Activated T-cell treated with anti-CD3 and anti-CD28 coated beads, Interleukin-2, amount 50 U/mL, for 72 hours (primary cell): ENCODE data around the gene TLE1. TPM values are rescaled to one million over a fixed set of nuclear protein-coding genes. Genes with fewer than 3 reads are reported as not detected.
"Not testable (repeated sequence)": the region's sequence is repeated elsewhere in the genome, so short reads cannot be mapped to it uniquely, and the experiment has no call there.

Source experiments
- ATAC-seq, 2 donors: fragments of 150-1000 bp; cut with Tn5 transposase; replicated peaks in 1 of 2; 2 replicates each; pipeline ENCODE4 v1.10.0; 2021; ENCODE audit warnings: moderate library complexity in 2 of 2, mild to moderate bottlenecking in 1 of 2
- DNase-seq, 2 donors: peaks; one replicate each; pipeline ENCODE4 v3.0.0; 2021 to 2022; ENCODE audit warnings: mixed read lengths in 1 of 2
- H3K27ac Mint-ChIP-seq: one replicate; pipeline ENCODE4 v1.8.0; 2022; ENCODE audit warnings: mild to moderate bottlenecking, moderate library complexity, mixed read lengths
- H3K27me3 Mint-ChIP-seq: one replicate; pipeline ENCODE4 v1.8.0; 2022; ENCODE audit warnings: low read depth, mixed read lengths
- H3K36me3 Mint-ChIP-seq, 2 donors: one replicate each; pipeline ENCODE4 v1.8.0; 2022; ENCODE audit warnings: mixed read lengths in 2 of 2, mild to moderate bottlenecking in 1 of 2; ENCODE audit not compliant: insufficient read depth in 2 of 2
- H3K4me1 Mint-ChIP-seq: one replicate; pipeline ENCODE4 v1.8.0; 2022; ENCODE audit warnings: low read depth, mixed read lengths
- H3K4me3 Mint-ChIP-seq, 2 donors: one replicate each; pipeline ENCODE4 v1.8.0; 2022; ENCODE audit warnings: mild to moderate bottlenecking in 2 of 2, mixed read lengths in 2 of 2, moderate library complexity in 2 of 2
- H3K9me3 Mint-ChIP-seq, 2 donors: one replicate each; pipeline ENCODE4 v1.8.0; 2022; ENCODE audit warnings: mixed read lengths in 2 of 2
- total RNA-seq, 2 donors: library from RNA; stranded (reverse); gene quantifications; one replicate each; pipeline ENCODE4 v1.2.3, GENCODE V29; 2022

Gene TLE1
- total RNA-seq, 2 donors from 2014 or later, result 0.30 to 0.34 TPM

DNA sequence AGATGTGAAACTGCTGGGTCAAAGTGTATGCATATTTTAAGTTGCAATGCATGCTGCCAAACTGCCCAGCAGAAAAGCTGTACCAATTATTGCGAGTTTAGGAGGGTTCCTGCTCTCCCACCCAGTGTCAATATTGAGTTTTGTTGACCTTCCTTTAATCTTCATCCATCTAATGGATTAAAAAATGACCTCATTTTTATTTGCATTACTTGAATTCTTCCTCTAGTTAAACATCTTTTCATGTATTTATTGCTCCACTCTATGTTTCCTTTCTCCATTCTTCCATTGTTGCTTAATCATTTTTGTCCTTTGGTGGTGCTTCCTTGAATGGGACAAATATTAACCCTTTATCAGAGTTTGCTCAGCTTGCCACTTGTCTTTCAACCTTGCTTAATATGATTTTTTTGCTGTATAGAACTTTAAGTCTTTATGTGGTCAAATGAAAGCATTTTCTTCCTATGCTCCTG lies 32.4 kb downstream of the TLE1 start:
- no peaks in the 10 kb centered on the region for H3K4me1 Mint-ChIP-seq

DNA sequence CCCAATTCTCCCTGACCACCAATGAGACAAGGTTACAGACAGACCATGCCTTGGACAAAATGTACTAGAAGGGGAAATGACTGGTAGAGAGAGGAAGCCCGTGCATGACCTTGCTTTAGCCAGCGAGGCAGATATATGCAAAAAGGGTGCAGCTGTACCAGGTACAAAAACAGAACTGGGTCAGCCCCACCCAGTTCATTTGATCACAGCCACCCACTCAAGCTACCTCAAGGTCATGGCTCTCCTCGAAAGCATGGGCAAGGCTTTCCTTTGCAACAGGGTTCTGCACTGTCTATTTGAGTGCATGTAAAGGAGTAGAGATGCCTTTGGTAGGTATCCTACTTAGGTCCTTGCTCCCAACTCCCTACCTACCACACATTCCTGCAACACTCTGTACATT lies 33.3 kb downstream of the TLE1 start:
- Mint-ChIP-seq H3K4me3 (no peak overlapping the region), H3K4me1 (no peaks in the 10 kb centered on the region), H3K9me3 (no peaks in the 10 kb centered on the region), H3K36me3 (no peaks in the 10 kb centered on the region), H3K27ac (no peak overlapping the region), H3K27me3 (no peaks in the 10 kb centered on the region)
- no peak for DNase-seq
- ATAC-seq, result no peak

More for the DNA sequence above, 32.4 kb downstream of the TLE1 start:
- Mint-ChIP-seq H3K4me3 (no peak overlapping the region), H3K27ac (no peak overlapping the region), H3K9me3 (no peaks in the 10 kb centered on the region), H3K36me3 (no peaks in the 10 kb centered on the region), H3K27me3 (no peaks in the 10 kb centered on the region)
- ATAC-seq (no peak), DNase-seq (no peak)

DNA sequence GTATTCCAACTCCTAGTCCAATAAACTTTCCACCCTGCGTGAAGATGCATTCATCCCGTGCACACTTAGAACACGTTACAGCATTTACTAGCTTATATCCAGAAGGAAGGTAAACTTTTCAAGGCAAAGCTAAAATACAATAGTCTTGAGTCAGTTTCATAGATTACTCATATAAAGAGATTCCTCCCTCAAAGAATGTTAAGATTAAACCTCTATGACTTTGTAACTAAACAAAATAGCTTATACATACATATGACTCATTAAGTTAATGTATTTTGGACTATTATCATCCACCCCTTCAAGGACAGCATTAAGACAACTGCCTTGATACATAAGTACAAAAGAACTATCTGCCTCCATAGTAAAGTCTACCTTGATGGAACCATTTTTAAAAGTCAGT lies 36.1 kb downstream of the TLE1 start:
- Mint-ChIP-seq H3K27me3 (no peaks in the 10 kb centered on the region), H3K36me3 (no peaks in the 10 kb centered on the region), H3K9me3 (no peaks in the 10 kb centered on the region), H3K4me3 (no peak overlapping the region), H3K4me1 (no peaks in the 10 kb centered on the region), H3K27ac (no peak overlapping the region)
- DNase-seq (no peak), ATAC-seq (no peak)

DNA sequence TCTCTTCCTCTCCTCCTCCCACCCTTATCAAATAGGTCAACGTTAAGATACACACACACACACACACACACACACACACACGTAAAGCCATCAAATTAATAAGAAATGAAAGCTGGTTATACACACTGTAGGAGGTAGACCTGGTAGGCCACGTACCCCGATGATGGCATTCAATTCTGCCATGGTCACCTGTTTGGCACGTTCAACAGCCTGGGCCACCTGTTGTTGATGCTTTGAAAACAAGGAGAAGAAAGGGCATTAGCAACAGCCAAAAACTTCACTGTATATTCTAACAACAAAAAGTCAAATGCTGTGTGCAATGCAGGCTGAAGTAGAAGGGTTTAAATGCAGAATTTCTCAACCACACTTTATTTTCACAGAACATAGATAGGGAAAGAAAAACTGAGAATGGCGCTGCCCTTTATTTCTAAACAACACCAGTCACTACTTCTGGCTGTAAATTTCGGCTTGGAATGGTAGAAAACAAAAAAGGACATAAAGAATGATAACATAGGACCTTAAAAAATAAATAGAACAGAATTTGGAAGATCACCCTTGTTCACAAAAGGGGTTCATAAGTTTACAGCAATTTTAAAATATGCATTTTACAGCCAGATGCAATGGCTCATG lies 37.2 kb downstream of the TLE1 start:
- ATAC-seq (no peak), DNase-seq (no peak)
- Mint-ChIP-seq H3K4me1 (no peaks in the 10 kb centered on the region), H3K27me3 (no peaks in the 10 kb centered on the region), H3K9me3 (no peaks in the 10 kb centered on the region), H3K36me3 (no peaks in the 10 kb centered on the region), H3K4me3 (no peak overlapping the region), H3K27ac (no peak overlapping the region)

DNA sequence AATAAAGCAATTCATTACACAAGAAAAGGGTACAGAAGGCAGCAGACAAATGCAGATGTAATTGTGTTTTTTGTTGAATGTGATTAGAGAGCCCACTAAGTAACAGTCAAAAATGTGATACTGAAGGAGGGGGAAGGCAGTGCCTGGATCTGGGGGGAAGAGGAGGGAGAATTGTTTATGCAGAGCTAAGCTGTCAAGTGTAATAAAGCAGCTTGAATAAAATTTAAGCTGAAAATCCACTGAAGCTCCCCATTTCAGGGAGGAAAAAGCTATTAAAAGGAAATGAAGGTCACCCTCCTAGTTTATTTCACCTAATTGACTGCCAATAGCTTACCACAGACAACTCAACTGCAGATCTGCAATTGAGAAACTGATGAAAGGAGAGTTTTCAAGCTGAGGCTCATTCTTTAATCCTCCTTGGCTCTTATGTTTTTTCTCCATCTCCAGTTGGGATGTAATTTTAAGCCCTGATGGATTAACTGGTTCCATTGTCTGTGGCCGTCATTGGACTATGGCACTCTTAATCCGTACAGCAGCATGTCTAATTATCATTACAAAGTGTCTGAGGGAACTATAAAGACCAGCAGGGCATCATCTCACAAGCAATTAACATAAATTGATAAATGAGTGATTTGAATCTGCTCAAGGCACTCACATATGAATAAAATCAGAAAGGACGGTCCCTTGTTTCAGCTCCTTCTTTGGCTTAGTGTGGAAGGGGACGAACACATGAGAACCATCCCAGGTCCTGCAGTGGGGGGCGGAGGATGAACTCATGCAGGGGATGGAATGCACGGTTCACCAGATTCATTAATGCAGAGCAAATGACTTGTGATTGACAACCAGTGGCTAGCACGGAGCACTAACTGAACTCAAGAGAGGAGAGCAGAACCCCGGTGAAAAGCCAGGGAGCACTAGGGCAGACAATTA lies 38.5 kb downstream of the TLE1 start:
- no peak for ATAC-seq

DNA sequence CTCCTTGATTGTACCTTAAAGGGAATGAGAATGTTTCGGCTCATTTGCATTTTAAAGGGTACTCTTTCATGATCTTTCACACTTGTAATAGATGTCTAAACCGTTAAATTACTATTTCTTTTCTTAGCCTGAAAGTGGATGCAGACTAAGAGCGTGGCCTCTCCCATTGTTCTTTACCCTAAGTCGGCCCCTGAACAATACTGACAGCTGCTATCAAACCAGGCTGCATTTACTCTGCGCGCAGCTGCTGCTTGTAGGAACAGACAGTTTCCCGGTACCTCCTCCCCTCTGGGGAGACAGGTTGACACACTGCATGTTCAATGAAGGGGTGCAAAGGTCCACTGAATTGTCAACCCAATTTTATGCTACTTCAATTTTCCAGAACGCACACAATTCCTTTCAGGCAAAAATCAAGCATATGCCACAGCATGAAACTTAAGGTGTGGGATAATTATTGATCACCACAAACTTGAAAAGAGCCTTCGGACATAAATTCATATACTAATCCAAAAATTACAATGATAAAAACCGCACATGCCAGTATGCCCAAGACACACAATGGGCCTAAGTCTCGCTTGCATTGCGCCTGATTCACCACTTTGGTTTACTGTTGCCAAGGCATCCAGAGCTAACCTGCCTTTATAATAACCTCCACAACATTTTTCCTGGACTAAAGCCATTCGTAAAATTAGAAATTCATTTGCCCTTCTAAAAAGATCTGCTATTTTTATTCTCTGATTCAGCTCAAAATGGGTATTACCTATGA lies 39.7 kb downstream of the TLE1 start:
- no peaks in the 10 kb centered on the region for H3K36me3 Mint-ChIP-seq
- no peak overlapping the region for H3K27ac Mint-ChIP-seq

More for the DNA sequence above, 38.5 kb downstream of the TLE1 start:
- H3K4me3 Mint-ChIP-seq, result no peak overlapping the region
- H3K27me3 Mint-ChIP-seq, result no peaks in the 10 kb centered on the region
- no peak overlapping the region for H3K27ac Mint-ChIP-seq
- H3K36me3 Mint-ChIP-seq, result no peaks in the 10 kb centered on the region
- H3K9me3 Mint-ChIP-seq, result no peaks in the 10 kb centered on the region
- H3K4me1 Mint-ChIP-seq, result no peaks in the 10 kb centered on the region
- DNase-seq, result no peak

DNA sequence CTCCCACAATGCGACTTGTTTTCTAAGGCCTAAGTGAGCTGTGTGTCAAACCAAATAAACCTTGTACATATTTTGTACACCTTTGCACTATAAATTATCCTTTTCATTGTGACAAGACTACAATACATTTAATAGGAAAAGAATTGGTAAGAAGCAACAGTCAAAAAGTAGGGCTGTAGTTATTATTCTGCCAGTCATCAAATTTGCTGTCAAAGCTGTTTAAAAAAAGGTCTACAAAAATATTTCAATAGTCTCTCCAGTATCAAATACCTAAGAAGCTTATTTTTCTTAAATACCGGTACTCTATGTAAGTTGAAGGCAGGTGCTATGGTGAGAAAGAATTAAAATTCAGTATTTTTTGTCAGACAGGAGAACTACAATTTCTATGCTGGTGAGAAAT lies 40.5 kb downstream of the TLE1 start:
- DNase-seq (no peak), ATAC-seq (no peak)
- H3K4me3 Mint-ChIP-seq, result no peak overlapping the region
- H3K36me3 Mint-ChIP-seq, result no peaks in the 10 kb centered on the region
- H3K4me1 Mint-ChIP-seq, result no peaks in the 10 kb centered on the region
- H3K27me3 Mint-ChIP-seq, result no peaks in the 10 kb centered on the region
- no peaks in the 10 kb centered on the region for H3K9me3 Mint-ChIP-seq
- no peak overlapping the region for H3K27ac Mint-ChIP-seq

More for the DNA sequence above, 39.7 kb downstream of the TLE1 start:
- H3K4me1 Mint-ChIP-seq, result no peaks in the 10 kb centered on the region
- no peaks in the 10 kb centered on the region for H3K27me3 Mint-ChIP-seq
- no peaks in the 10 kb centered on the region for H3K9me3 Mint-ChIP-seq
- DNase-seq, result no peak
- no peak for ATAC-seq
- H3K4me3 Mint-ChIP-seq, result no peak overlapping the region

DNA sequence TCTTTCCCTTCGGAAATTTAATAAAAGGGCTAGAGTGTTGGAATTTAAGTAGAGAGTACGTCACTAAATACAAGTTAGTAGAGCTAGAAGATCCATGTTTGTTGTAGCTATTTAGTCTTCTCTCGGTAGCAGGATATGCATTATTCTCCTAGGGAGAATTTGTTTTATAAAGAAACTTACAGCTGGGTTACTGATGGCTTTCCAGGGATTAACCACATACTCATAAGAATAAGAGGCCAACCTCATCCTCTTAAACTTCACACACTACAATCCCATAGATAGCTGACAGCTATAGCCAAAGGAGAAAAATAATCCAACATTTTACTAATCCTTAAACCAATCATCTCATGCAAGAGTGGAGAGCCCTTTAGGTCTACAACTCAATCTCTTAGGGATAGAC lies 43.0 kb downstream of the TLE1 start:
- no peak for ATAC-seq
- no peak overlapping the region for H3K4me3 Mint-ChIP-seq

DNA sequence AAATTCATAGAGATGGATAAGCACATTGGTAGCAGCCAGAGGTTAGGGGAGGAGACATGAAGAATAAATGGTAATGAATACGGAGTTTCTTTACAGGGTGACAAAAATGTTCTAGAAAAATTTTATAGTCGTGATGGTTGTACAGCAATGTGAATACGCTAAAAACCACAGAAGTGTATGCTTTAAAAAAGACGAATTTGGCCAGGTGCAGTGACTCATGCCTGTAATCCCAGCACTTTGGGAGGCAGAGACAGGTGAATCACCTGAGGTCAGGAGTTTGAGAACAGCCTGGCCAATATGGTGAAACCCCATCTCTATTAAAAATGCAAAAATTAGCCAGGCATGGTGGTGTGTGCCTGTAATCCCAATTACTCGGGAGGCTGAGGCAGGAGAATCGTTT lies 44.8 kb downstream of the TLE1 start:
- not testable (repeated sequence) for ATAC-seq, H3K4me3 Mint-ChIP-seq, H3K27ac Mint-ChIP-seq

More for the DNA sequence above, 43.0 kb downstream of the TLE1 start:
- Mint-ChIP-seq H3K36me3 (no peaks in the 10 kb centered on the region), H3K27me3 (no peaks in the 10 kb centered on the region), H3K9me3 (peaks cover 2 to 3% of the 10 kb centered on the region in 2 donors), H3K27ac (no peak overlapping the region), H3K4me1 (no peaks in the 10 kb centered on the region)
- no peak for DNase-seq

DNA sequence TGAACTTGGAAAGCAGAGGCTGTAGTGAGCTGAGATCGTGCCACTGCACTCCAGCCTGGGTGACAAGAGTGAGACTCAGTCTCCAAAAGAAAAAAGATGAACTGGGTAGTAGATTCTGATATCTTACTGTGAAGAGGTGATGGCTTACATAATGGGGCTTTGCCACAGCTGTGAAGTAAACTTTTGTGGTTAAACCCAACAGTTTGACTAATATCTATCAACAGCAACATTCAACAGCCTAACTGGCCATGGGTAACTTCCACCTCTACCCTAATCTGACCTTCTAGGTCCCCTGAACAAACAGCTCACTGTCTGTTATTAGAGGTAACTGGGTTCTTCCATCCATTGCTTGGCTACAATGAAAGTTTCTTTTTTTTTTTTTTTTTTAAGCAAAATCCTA lies 52.1 kb downstream of the TLE1 start:
- Mint-ChIP-seq H3K4me3 (no peak overlapping the region), H3K27ac (no peak overlapping the region), H3K4me1 (no peaks in the 10 kb centered on the region), H3K9me3 (peaks cover 0 to 2% of the 10 kb centered on the region in 2 donors), H3K27me3 (no peaks in the 10 kb centered on the region), H3K36me3 (no peaks in the 10 kb centered on the region)
- ATAC-seq, result no peak
- no peak for DNase-seq

More for the DNA sequence above, 44.8 kb downstream of the TLE1 start:
- not testable (repeated sequence) for H3K9me3 Mint-ChIP-seq, DNase-seq, H3K27me3 Mint-ChIP-seq, H3K4me1 Mint-ChIP-seq, H3K36me3 Mint-ChIP-seq

DNA sequence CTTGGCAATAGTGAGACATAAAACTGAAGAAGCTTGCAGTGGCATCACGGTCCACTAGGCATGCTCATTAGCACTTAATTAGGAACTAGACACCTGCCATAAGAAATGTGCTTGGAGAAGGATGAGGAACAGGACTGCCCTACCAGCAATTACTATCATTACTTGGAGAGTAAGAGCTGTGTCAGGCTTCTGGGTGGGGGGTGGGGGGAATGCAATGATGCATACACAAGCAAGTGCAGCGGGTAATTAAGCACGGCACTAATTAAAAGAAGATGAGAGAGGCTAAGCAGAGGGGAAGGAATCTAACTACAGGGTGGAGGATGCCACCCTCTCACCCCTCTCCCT lies 53.1 kb downstream of the TLE1 start:
- no peak overlapping the region for H3K27ac Mint-ChIP-seq
- H3K27me3 Mint-ChIP-seq, result no peaks in the 10 kb centered on the region
- DNase-seq (no peak), ATAC-seq (no peak)
- no peaks in the 10 kb centered on the region for H3K4me1 Mint-ChIP-seq
- no peak overlapping the region for H3K4me3 Mint-ChIP-seq
- no peaks in the 10 kb centered on the region for H3K36me3 Mint-ChIP-seq
- H3K9me3 Mint-ChIP-seq, result peaks cover 0 to 2% of the 10 kb centered on the region in 2 donors

DNA sequence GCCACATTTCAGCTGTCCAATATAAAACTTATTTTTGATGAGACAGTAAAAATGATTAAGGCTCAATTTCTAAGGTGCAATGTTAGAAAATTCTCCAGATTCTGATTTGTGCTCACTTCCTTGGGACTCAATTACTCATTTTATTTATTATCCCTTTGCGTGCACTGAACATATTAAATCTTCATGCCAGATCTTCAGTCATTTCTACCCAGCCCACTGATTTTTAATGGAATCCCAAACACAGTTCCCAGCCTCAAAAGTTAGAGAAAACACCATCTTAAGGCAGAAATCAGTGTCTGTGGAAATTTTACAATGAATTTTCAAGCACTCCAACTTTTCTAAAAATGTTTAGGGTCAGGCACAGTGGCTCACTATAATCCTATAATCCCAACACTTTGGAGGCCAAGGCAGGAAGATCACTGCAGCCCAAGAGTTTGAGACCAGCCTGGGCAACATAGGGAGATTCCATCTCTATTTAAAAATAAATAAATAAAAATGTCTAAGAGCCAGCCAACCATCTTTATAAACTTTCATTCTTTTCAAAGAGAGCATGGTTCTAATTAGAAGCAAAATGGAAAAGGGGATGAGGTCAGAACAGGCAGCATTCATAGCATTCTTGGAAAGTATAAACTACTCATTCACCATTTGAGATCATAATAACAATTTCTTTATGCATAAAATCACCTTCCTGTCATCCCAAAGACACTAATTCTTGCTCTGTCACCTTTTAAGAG lies 53.7 kb downstream of the TLE1 start:
- no peak for ATAC-seq
- H3K27ac Mint-ChIP-seq, result no peak overlapping the region
- DNase-seq, result no peak
- no peaks in the 10 kb centered on the region for H3K4me1 Mint-ChIP-seq
- H3K9me3 Mint-ChIP-seq, result peaks cover 0 to under 1% of the 10 kb centered on the region in 2 donors
- H3K27me3 Mint-ChIP-seq, result no peaks in the 10 kb centered on the region
- no peaks in the 10 kb centered on the region for H3K36me3 Mint-ChIP-seq
- no peak overlapping the region for H3K4me3 Mint-ChIP-seq
